Loucy (cell line): ENCODE measurements around the gene GORASP1.

Source experiments
- CTCF ChIP-seq: fragments of 200-600 bp; sonication (generic); conservative IDR thresholded peaks from 2 replicates; pipeline ENCODE4 v1.5.1; 2014; ENCODE audit warnings: mild to moderate bottlenecking, antibody characterized with exemption, low read length
- EZH2phosphoT487 ChIP-seq: fragments of 200-600 bp; IDR thresholded peaks from 2 replicates; pipeline ENCODE4 v1.6.1; 2018; ENCODE audit warnings: antibody characterized with exemption, mild to moderate bottlenecking, moderate library complexity, borderline replicate concordance

DNA sequence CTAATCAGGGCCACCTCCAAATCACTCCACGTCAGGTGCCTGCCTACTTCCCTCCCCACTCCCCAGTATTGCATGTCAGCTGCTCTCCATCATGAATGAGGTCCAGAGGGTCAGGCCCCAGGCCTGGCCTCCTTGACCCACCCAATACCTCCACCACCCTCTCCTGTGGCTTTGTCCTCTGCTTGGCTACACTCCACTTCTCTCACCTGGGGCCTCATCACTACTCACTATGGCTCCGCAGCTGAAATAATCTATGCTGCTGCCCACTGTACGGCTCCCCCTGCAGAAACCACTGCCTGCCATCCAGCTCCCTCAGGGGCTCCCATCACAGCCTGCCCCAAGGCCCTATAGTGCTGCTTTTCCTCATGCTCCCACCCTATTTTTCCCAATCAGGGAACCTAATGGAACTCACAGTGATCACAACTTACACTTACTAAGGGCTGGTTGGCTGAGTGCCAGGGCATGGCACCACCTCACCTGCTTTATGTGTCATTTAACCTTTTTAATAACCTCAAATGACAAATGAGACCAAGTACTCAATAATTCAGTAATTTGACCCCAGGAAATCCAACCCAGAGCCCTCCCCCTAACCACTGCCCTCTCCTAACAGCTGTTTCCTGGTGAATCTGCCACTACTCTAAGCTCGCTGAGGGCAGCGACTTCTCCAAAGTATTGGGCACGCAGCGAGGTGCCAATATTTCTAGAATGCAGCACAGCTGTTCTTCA lies 2.3 kb downstream of the GORASP1 start:
- TF ChIP-seq CTCF (no peak), EZH2phosphoT487 (no peak)
